ENCODE results near the gene ATXN7L1.
A peak's percentile ranks its signal among the peaks of the same experiment; 100 is the strongest.
"Not testable (repeated sequence)": the region's sequence is repeated elsewhere in the genome, so short reads cannot be mapped to it uniquely, and the experiment has no call there.

The ATXN7L1 gene

DNA sequence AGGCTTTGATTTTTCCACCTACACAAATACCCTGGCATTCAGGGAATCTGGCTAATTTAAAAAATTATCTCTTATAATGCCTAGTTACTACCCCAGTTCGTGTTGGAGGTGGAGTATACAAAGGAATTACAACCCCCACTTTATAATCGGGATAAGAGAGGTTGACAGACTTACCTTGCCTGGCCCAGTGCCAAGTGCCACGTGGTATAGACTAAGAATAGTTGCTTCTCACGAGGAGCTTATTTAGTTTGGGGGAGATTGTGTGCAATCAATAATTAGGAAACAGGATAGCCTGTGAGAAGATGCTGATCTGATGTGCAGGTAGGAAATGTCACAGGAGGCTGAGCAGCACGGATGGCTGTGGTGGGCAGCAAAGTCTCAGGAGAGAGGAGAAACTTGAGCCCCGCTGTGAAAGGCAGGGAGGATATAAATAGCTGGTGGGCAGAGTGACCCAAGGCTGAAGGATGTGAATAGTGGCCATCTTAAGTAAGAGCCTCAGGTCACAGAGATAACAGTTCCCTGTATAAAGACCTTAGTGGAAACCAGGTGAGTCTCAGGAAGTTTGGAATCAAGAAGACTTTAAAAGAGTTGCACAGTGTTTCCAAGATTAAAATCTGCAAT is 11.3 kb upstream of the ATXN7L1 start:
- DNase-seq, result no peak

- DNase-seq, result no peak
Measured at GRCh38 chr7:105886776-105887175, 10.4 kb upstream of the ATXN7L1 start.

DNA sequence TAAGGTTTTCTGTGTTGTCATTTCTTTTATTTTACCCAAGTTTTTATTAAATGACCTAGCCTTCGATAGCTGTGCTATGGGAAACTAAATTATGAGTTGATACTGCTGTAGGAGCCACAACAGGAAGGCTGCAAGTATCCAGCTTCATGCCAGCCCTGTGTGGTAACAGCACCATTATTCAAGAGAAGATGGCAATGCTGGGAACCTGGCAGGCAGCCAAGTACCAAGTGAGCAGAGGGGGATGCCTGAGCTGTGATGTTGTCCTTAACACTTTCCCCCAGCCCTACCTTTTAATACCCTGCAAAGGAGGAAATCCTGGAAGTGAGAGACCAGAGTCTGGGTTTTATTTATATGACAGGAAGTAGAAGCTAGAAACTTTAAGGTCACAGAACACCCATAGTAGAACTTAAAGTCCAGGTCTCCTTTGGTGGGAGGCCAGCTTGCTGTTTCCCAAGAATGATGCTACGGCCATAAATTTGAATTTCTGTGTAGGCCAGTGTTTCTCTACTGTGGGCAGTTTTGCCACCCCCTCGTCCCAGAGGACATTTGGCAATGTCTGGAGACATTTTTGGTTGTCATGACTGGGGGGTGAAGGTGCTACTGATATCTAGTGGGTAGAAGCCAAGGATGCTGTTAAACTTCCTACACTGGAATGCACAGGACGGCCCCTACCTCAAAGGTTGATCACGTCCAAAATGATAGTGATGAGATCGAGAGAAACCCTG is 9.2 kb upstream of the ATXN7L1 start:
- DNase-seq, result no peak

DNA sequence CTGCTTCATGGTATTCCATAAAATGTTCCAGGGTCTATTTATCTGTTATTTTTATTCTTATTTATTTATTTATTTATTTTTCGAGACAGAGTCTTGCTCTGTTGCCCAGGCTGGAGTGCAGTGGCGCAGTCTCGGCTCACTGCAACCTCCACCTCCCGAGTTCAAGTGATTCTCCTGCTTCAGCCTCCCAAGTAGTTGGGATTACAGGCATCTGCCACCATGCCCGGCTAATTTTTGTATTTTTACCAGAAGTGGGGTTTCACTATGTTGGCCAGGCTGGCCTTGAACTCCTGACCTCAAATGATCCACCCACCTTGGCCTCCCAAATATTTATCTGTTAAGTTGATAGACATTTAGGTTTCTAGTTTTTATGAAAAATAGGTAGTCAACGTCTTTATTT is 6.8 kb upstream of the ATXN7L1 start:
- not testable (repeated sequence) for DNase-seq

DNA sequence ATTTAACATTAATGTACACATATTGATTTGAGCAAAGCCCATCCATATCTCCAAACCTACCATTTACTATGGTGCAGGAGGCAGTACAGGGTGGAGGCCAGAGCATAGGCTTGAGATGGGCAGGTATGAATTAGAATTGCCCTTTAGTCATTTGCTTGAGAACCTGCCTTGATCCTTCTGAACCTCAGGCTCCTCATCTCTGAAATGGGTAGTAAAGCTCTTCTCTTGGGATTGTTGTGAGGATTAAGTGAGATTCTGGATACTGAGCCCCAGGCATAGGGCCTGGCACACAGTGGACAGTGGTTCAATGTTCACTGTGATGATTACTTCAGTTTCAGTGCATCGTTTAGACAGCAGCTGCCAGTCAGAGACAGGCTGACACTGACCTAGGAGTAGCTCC is 5.0 kb upstream of the ATXN7L1 start:
- no peak for DNase-seq

DNA sequence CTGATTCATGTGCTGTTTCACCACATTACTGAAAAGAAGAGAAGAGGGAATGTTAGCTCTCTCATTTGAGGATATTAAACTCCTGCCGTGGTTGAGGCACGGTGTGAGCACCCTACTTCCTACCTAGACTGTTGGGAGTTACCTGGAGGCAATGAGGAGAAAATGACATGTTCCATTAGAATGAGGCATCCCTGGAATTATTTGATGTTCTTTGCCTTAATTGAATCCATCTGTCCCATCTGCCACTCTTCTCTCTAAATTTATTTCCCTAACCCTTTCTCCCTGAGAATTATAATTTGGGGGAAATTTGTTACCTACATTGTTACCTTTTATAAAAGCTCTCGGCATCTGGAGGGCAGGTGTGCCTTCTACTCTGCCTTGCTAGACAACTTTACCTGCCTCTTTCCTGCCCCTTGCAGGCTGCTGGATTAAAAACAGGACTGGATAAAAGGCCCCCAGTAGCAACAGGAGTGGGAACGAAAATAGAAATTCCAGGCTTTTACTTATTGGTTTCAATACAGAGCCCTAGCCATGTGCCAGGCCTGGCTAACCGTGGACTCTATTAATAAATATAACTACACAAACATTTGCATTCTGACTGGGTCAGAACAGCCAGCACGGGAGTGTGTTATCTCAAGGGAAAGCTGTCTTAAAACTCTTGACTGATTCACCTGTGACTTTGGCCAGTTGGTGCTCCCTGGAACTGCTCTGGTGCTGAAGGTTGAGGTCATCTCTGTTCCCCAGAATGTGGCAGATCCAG is 4.4 kb upstream of the ATXN7L1 start:
- no peak for DNase-seq

DNA sequence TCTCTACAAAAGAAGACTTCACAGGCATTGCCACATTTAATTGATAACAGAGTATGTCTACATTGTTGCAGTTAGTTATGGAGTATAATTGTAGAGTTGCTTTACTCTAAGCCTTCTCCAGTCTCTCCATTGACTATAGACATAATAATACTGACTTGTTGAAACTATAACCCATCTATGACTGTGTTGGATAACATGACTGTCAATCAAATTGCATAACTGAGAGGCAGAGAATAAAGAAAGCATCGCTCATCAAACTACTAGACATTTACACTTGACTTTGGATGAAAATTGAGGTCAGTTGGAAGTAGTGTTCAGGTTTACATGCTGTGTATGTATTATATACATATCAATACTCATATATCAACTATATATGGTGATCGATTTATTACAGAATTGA is 3.4 kb upstream of the ATXN7L1 start:
- no peak for DNase-seq

DNA sequence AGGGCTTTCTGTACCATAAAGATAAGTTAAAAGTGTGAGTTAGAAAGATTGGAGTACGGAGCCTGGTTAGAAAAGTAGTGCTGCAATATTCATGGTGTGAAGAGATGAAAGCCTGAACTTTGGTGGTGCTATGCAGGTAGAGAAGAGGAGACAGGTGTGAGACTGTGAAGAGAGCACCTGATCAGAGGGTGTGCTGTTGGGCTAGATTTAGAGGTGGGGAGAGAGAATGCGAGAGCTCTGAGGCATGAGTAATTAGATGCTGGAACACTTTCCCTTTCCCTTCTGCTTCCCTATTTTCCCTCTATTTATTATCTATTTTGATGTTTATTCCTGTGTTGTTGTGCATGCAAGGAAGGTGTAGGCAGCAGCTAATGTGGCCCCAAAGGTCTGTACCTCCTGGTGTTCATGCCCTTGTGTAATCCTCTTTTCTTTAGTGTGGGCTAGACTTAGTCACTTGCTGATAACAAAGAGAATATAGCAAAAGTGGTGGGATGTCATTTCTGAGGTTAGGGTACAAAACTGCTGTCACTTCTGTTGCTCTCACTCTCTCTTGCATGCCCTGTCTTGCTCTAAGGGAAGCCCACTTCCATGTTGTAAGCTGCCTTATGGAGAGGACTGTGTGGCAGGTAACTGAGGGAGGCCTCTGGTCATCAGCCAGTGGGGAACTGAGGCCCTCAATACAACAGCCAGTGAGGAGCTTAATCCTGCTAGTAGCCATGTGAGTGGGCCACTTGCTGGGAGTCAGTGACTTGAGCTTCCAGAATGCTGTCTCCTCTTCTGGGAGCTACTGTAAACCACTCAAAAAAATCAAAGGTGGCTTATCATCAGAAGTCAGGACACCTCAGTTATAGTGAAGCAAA is 2.6 kb upstream of the ATXN7L1 start:
- no peak for DNase-seq

- DNase-seq, result no peak
Measured at GRCh38 chr7:105877736-105878135, 1.3 kb upstream of the ATXN7L1 start.

DNA sequence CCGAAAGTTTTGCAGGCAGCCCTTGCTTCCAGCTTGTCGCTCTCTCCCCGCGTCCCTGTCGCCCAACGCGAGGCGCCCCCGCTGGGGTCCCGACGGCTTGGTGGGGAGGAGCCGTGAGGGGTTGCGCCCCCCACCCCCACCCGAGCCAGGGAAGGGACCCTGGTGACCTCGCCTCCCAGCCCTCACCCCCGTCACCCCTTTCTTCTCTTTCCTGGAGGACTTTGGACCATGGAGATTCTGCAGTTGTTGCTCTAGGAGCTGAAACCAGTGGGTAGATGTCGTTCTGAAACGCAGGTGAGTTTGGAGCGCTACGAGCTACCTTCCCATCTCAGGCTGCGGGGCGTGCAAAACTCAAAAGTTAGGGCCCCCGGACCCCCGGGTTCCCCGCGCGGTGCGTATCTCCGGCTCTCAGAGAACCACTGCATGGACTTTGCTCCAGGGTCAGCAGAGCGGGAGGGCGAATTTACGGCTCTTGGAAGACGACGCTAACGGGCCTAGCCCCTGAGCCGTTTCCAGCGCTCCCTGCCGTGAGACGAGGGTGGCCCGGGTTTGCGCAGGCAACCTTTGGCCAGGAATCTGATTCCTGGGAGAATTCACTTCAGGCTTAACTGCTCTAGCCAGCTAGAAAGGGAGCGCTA is 684 bp upstream of the ATXN7L1 start:
- DNase-seq, result no peak

- DNase-seq, result no peak
Measured at GRCh38 chr7:105875505-105875904, 894 bp downstream of the ATXN7L1 start.

GRCh38 chr7:105874055-105874454 is 2.3 kb downstream of the ATXN7L1 start:
- peak; percentile 36 for DNase-seq

GRCh38 chr7:105872491-105872890 is 3.9 kb downstream of the ATXN7L1 start:
- no peak for DNase-seq

DNA sequence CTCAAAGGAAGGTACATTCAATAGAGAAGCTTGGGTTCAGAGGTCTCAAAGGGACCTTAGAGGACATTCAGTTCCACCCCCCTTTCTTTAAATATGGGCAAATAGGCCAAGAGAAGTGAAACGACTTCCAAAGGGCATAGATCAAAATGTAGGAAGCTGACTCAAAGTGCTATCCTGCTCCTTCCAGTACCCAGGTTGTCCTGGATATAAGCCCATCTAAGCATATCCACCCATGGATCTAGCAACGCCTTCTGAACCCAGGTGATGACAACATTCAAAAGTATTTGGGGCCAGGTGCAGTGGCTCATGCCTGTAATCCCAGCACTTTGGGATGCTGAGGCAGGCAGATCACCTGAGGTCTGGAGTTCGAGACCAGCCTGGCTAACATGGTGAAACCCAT is 5.3 kb downstream of the ATXN7L1 start:
- no peak for DNase-seq

- no peak for DNase-seq
Measured at GRCh38 chr7:105866102-105866801, 10.1 kb downstream of the ATXN7L1 start.

GRCh38 chr7:105863876-105864275 is 12.5 kb downstream of the ATXN7L1 start:
- DNase-seq, result no peak

DNA sequence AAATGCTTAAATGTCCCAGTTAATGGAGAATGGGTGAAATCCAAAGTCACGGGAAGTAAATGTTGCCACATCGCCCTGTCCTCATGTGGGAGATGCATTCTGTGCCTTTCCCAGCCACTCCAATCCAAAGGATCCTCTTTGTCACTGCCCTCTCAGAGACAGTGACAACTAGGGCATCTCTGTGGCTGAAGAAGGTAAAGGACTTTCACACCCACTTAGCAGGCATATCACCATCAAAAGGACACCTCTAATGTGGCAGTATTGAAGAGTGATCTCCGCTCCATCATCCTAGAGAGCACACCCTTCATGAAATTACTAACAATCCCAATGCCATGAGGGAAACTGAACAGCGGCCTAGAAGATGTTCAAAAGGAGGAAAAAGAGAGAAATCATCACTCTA is 13.6 kb downstream of the ATXN7L1 start:
- no peak for DNase-seq

- no peak for DNase-seq
Measured at GRCh38 chr7:105862276-105862675, 14.1 kb downstream of the ATXN7L1 start.

- no peak for DNase-seq
Measured at GRCh38 chr7:105861224-105861623, 15.2 kb downstream of the ATXN7L1 start.

DNA sequence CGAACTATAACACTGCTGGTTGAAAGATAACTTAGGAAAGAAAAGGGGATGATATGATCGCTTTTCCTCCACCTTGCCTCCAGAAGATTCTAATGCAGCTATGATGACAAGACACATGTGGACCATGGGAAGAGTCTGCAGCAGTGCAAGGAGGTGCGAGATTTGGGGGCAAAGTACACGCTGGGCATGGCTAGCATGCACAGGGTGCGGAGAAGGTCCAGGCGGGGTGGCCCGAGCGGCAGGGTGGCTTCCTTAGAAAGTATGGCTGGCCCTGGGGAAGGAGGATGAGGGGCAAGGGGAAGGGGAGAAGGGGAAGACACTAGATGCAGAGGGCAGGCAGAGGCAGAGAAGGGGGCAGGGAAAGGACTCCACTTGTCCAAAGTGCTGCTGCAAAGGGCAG is 15.6 kb downstream of the ATXN7L1 start:
- DNase-seq, result no peak

GRCh38 chr7:105857009-105857952 is 19.1 kb downstream of the ATXN7L1 start:
- no peak for DNase-seq

Data from activated CD4-positive, alpha-beta T cell treated with anti-CD3 and anti-CD28 coated beads, Interleukin-2, amount 50 U/mL, for 16 hours (primary cell).